Measurements from ENCODE around the gene PANK1. TPM values are rescaled to one million over a fixed set of nuclear protein-coding genes. Genes with fewer than 3 reads are reported as not detected.
"Not testable (repeated sequence)": the region's sequence is repeated elsewhere in the genome, so short reads cannot be mapped to it uniquely, and the experiment has no call there.

Gene PANK1
- total and polyA plus RNA-seq, 2 experiments from 2014 or later = 21.6 to 55.5 TPM

- no peaks in the 10 kb centered on the region for H3K27me3 ChIP-seq
- H3K4me3 ChIP-seq = no peak overlapping the region
- H3K36me3 ChIP-seq (replicated peaks; ENCODE audit: insufficient read depth, low read depth) = no peaks in the 10 kb centered on the region
- H3K4me1 ChIP-seq (ENCODE audit: insufficient read depth) = no peaks in the 10 kb centered on the region
- H3K9me3 ChIP-seq (ENCODE audit: low read depth) = no peaks in the 10 kb centered on the region
- DNase-seq (ENCODE audit: low spot score) = no peak
- no peak overlapping the region for H3K27ac ChIP-seq
- 89% methylated on average over 2 of the region's 2 CpGs for WGBS (ENCODE audit: low lambda C conversion rate, missing lambda C conversion rate)
- no peak for TF ChIP-seq CTCF (IDR thresholded peaks at IDR 0.05; ENCODE audit: poor library complexity)
- TF ChIP-seq EZH2 (IDR thresholded peaks at IDR 0.05; ENCODE audit: borderline replicate concordance) = no peak
- no peak for TF ChIP-seq EZH2phosphoT487 (IDR thresholded peaks at IDR 0.05; ENCODE audit: low read depth, severe bottlenecking, unreplicated experiment)
- no peaks in the 10 kb centered on the region for H3K9me2 ChIP-seq (replicated peaks; ENCODE audit: insufficient read depth)
- no peaks in the 10 kb centered on the region for H4K20me1 ChIP-seq (ENCODE audit: insufficient read depth, poor library complexity, severe bottlenecking)
- H2AFZ ChIP-seq = no peak overlapping the region
- H3K79me2 ChIP-seq = no peaks in the 10 kb centered on the region
- H3K4me2 ChIP-seq = no peak overlapping the region
Observed at GRCh38 chr10:89547853-89548513, 97.1 kb downstream of the PANK1 start.

GRCh38 chr10:89546651-89547050 lies 98.4 kb downstream of the PANK1 start:
- H3K4me2 ChIP-seq; H3K27ac ChIP-seq; H3K9me3 ChIP-seq (ENCODE audit: low read depth); H4K20me1 ChIP-seq (ENCODE audit: insufficient read depth, poor library complexity, severe bottlenecking); H3K4me3 ChIP-seq; DNase-seq (ENCODE audit: low spot score); H3K79me2 ChIP-seq; H3K27me3 ChIP-seq; H3K4me1 ChIP-seq (ENCODE audit: insufficient read depth); H3K9me2 ChIP-seq (replicated peaks; ENCODE audit: insufficient read depth); H2AFZ ChIP-seq; H3K36me3 ChIP-seq (replicated peaks; ENCODE audit: insufficient read depth, low read depth): not testable (repeated sequence)
- WGBS (ENCODE audit: low lambda C conversion rate, missing lambda C conversion rate) = 100% methylated on average over 1 of the region's 1 CpG

- H3K4me3 ChIP-seq = no peak overlapping the region
- 85% methylated on average over 3 of the region's 3 CpGs for WGBS (ENCODE audit: low lambda C conversion rate, missing lambda C conversion rate)
- no peak overlapping the region for H2AFZ ChIP-seq
- no peak overlapping the region for H3K4me2 ChIP-seq
- no peaks in the 10 kb centered on the region for H3K79me2 ChIP-seq
- TF ChIP-seq CTCF (IDR thresholded peaks at IDR 0.05; ENCODE audit: poor library complexity) (no peak), EZH2phosphoT487 (IDR thresholded peaks at IDR 0.05; ENCODE audit: low read depth, severe bottlenecking, unreplicated experiment) (no peak), EZH2 (IDR thresholded peaks at IDR 0.05; ENCODE audit: borderline replicate concordance) (no peak)
- no peaks in the 10 kb centered on the region for H3K9me2 ChIP-seq (replicated peaks; ENCODE audit: insufficient read depth)
- no peaks in the 10 kb centered on the region for H3K36me3 ChIP-seq (replicated peaks; ENCODE audit: insufficient read depth, low read depth)
- no peak overlapping the region for H3K27ac ChIP-seq
- no peak for DNase-seq (ENCODE audit: low spot score)
- H3K27me3 ChIP-seq = no peaks in the 10 kb centered on the region
- no peaks in the 10 kb centered on the region for H4K20me1 ChIP-seq (ENCODE audit: insufficient read depth, poor library complexity, severe bottlenecking)
- no peaks in the 10 kb centered on the region for H3K4me1 ChIP-seq (ENCODE audit: insufficient read depth)
- no peaks in the 10 kb centered on the region for H3K9me3 ChIP-seq (ENCODE audit: low read depth)
Observed at GRCh38 chr10:89543841-89544240, 101.2 kb downstream of the PANK1 start.

- Histone ChIP-seq H3K4me3 (no peak overlapping the region), H3K9me2 (replicated peaks; ENCODE audit: insufficient read depth) (no peaks in the 10 kb centered on the region), H3K36me3 (replicated peaks; ENCODE audit: insufficient read depth, low read depth) (no peaks in the 10 kb centered on the region), H4K20me1 (ENCODE audit: insufficient read depth, poor library complexity, severe bottlenecking) (no peaks in the 10 kb centered on the region), H3K9me3 (ENCODE audit: low read depth) (no peaks in the 10 kb centered on the region), H3K27me3 (peaks cover 12% of the 10 kb centered on the region), H3K4me1 (ENCODE audit: insufficient read depth) (no peaks in the 10 kb centered on the region), H2AFZ (no peak overlapping the region), H3K4me2 (no peak overlapping the region), H3K27ac (no peak overlapping the region), H3K79me2 (no peaks in the 10 kb centered on the region)
- DNase-seq (ENCODE audit: low spot score) = no peak
- TF ChIP-seq EZH2 (IDR thresholded peaks at IDR 0.05; ENCODE audit: borderline replicate concordance) (no peak), EZH2phosphoT487 (IDR thresholded peaks at IDR 0.05; ENCODE audit: low read depth, severe bottlenecking, unreplicated experiment) (no peak), CTCF (IDR thresholded peaks at IDR 0.05; ENCODE audit: poor library complexity) (no peak)
- 82% methylated on average over 4 of the region's 4 CpGs for WGBS (ENCODE audit: low lambda C conversion rate, missing lambda C conversion rate)
Observed at GRCh38 chr10:89540420-89540949, 104.6 kb downstream of the PANK1 start.
